Ascending aorta (tissue), 2 donors: ENCODE data around the gene TSPY2. TPM values are rescaled to one million over a fixed set of nuclear protein-coding genes. Genes with fewer than 3 reads are reported as not detected.
"Not testable (repeated sequence)": the region's sequence is repeated elsewhere in the genome, so short reads cannot be mapped to it uniquely, and the experiment has no call there.

Experiments used
- DNase-seq, 2 donors: peaks; one replicate each; pipeline ENCODE4 v3.0.0-alpha.2; 2019; ENCODE audit warnings: low spot score in 2 of 2
- H3K27ac ChIP-seq, 2 donors: fragments of 200-600 bp; sonication (generic); one replicate each; pipeline ENCODE4 v1.5.1; 2016 to 2017; ENCODE audit warnings: mild to moderate bottlenecking in 1 of 2
- H3K27me3 ChIP-seq: fragments of 200-600 bp; sonication (generic); one replicate; pipeline ENCODE4 v1.5.1; 2017
- H3K36me3 ChIP-seq, 2 donors: fragments of 200-600 bp; sonication (generic); one replicate each; pipeline ENCODE4 v1.5.1; 2016
- H3K4me1 ChIP-seq, 2 donors: fragments of 200-600 bp; sonication (generic); one replicate each; pipeline ENCODE4 v1.5.1; 2016 to 2017; ENCODE audit warnings: mild to moderate bottlenecking in 1 of 2
- H3K4me3 ChIP-seq, 2 donors: fragments of 200-600 bp; sonication (generic); one replicate each; pipeline ENCODE4 v1.5.1; 2016 to 2017; ENCODE audit warnings: mild to moderate bottlenecking in 1 of 2
- H3K9me3 ChIP-seq, 2 donors: fragments of 200-600 bp; sonication (generic); one replicate each; pipeline ENCODE4 v1.5.1; 2016
- intact Hi-C: fragments of 100-400 bp; cut with DNase I; formaldehyde crosslinking; loops from one replicate; pipeline ENCODE4 v1.15.1; 2023
- total RNA-seq: library from RNA; depleted of rRNA; stranded (reverse); fragments of >200 nt; gene quantifications from one replicate; pipeline ENCODE4 v1.1.0, GENCODE V29; 2016

The TSPY2 gene
- total RNA-seq: not detected

GRCh38 chrY:6245923-6246322 is at the start of gene TSPY2:
TSPY2 (plus strand) TSS chrY:6246223; CDS start chrY:6246269, 46 bp downstream.
- H3K27ac ChIP-seq, H3K4me3 ChIP-seq, H3K36me3 ChIP-seq, H3K4me1 ChIP-seq, intact Hi-C loops, H3K9me3 ChIP-seq, DNase-seq, H3K27me3 ChIP-seq: not testable (repeated sequence)

GRCh38 chrY:6209565-6209964 is 36.5 kb upstream of the TSPY2 start:
- H3K27ac ChIP-seq, H3K36me3 ChIP-seq, DNase-seq, H3K9me3 ChIP-seq, H3K27me3 ChIP-seq, intact Hi-C loops, H3K4me1 ChIP-seq, H3K4me3 ChIP-seq: not testable (repeated sequence)

GRCh38 chrY:6217045-6217444 is 29.0 kb upstream of the TSPY2 start:
- H3K4me3 ChIP-seq, H3K9me3 ChIP-seq, H3K4me1 ChIP-seq, H3K27me3 ChIP-seq, H3K27ac ChIP-seq, DNase-seq, intact Hi-C loops, H3K36me3 ChIP-seq: not testable (repeated sequence)

- H3K4me1 ChIP-seq, H3K4me3 ChIP-seq, H3K36me3 ChIP-seq, H3K27ac ChIP-seq, intact Hi-C loops, H3K27me3 ChIP-seq, H3K9me3 ChIP-seq, DNase-seq: not testable (repeated sequence)
These were observed 23.8 kb downstream of the TSPY2 start for GRCh38 chrY:6269839-6270238.
